ENCODE measurements around the gene TAS1R2.
"Not testable (repeated sequence)": the region's sequence is repeated elsewhere in the genome, so short reads cannot be mapped to it uniquely, and the experiment has no call there.

The TAS1R2 gene

DNA sequence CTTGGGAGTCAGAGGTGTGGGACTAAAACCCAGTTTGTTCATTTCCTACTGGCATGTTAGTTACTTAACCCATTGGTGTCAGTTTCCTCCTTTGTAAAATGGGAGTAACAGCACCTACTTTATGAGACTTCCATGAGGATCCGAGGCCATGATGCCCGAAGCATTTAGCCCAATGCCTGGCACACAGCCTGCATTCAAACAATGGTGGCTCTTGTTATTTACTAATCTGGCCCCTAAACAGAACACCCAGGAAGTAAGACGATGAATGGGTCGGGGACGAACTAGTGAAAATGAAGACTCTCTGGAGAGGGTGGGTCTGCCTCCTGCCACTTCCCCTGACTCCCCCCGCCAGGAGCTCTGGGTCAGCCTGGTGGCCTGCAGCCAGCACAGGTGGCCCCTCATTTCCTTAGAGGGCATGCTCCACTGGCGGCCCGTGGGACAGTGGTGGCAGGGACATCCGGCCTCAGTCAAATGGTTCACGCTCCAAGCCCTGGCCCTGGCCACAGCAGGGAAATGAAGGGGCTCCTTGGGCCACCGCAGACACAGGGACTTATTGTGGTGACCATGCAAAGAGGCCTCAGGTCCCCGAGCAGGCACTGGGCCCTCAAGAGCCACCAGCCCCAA is 9.5 kb upstream of the TAS1R2 start:
- DNase-seq (ENCODE audit: low read depth): no peak

DNA sequence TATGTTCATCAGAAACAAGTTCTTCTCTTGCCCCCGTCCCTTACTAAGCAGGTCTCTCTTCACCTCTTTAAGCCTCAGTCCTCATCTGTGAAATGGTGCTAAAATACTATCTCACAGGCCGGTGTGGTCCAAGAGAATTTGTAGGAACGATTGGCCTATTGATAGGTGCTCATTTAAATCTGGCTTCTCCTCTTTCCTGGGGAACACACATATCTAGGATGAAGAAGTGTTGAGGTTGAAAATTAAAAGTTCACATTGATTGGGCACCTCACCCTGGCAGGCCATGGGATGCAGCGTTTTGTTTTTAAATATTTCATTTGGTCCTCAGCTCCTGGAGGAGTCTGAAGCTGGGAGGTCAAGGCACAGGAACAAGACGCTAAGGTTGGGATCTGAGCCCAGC is 8.9 kb upstream of the TAS1R2 start:
- no peak for DNase-seq (ENCODE audit: low read depth)

DNA sequence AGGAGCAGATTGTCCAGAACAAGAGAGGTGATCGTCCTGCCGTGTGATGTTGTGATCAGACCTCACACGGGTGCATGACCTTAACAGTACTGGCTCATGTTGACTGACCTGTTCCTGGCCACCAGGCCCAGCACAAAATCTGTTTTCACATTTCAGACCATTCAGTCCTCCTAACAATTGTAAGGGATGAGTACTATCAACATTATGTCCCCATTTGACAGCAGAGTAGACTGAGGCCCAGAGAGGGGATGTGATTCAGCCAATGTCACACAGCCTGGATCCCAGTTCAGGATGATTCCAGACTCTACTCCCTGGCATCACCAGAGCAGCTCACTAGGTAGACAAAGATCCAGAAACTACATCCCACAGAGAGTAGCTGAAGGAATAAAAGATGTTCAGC is 7.4 kb upstream of the TAS1R2 start:
- DNase-seq (ENCODE audit: low read depth): no peak

DNA sequence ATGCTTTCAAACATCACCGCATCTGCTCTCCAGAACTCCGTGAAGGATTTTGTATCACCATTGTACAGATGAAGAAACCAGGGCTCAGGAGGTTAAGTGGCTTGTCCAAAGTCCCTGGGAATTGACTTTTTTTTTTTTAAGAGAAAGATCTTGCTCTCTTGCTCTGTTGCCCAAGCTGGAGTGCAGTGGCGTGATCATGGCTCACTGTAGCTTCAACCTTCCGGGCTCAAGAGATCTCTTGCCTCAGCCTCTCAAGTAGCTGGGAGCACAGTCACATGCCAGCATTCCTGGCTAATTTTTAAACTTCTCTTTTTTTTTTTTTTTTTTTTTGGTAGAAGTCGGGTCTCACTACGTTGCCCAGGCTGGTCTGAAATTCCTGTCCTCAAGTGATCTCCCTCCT is 6.9 kb upstream of the TAS1R2 start:
- DNase-seq (ENCODE audit: low read depth): no peak

DNA sequence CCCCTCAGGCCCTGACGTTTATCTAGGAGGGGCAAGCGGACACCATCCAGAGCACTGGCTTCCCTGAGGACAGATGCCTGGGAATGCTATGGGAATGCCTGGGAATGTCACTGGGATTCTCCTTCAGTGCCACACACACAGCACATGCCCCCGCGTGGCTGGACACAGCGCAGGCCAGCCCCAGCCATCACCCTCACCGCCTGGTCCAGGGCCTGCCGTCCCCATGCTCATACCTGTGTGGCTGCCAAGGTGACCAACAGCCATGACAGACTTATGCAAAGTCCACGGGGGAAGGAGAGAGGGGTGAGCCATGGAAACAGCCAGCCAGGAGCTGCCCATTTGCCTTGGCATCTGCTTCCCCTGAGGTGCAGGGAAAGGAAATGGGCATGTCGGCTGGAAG is 5.7 kb upstream of the TAS1R2 start:
- no peak for DNase-seq (ENCODE audit: low read depth)

DNA sequence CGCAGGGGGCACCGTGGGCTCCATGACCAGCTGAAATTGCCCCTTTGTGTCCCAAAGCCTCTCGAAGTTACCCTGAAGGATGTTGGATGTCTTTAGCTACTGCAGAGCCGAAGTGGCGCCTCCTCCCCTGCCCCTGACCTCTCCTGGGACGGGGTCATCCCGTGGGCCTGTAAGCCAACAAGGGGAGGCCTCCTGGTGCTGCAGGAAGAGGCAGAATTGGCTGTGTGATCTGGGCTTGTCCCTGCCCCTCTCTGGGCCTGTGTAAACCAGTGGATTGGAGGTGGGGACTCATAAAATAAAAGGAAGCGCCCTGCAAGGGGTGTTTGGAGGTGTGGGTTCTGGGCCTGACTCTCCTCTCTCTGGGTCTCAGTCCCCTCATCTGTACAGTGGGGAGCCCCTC is 2.1 kb upstream of the TAS1R2 start:
- no peak for DNase-seq (ENCODE audit: low read depth)

DNA sequence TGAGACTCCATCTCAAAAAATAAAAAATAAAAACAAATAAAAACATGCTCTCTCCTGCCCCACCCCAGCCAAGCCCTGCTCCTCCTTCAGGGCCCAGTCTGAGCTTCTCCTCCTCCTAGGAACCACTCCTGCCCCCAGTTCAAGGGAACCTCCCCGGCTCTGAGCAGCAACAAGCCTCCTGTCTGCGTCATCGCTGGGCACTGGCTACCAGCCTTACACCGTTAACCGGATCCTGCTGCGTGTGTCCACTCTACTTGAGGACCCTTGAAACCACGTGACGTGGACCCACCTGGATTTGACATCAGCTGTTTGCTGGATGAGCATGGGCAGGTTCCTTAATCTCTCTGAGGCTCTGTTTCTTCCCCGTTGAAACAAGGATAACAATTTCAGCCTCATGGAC is 1.6 kb upstream of the TAS1R2 start:
- no peak for DNase-seq (ENCODE audit: low read depth)

DNA sequence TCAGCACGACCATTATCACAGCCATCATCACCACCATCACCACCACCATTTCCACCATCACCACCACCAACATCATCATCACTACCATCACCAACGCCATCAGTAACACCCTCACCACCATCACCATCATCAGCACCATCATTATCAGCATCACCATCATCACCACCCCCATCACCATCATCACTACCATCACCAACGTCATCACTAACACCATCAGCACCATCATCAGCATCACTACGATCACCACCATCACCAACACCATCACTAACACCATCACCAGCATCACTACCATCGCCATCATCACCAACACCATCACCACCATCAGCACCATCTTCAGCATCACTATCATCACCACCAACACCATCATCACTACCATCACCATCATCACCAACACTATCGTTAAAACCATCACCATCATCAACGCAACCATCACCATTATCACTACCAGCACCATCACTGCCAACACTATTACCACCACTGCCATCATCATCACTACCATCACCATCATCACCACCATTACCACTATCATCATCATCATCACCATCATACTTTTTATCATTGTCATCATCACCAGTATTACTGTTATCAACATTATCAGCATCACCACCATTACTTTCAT is 1.3 kb downstream of the TAS1R2 start:
- no peak for DNase-seq (ENCODE audit: low read depth)

DNA sequence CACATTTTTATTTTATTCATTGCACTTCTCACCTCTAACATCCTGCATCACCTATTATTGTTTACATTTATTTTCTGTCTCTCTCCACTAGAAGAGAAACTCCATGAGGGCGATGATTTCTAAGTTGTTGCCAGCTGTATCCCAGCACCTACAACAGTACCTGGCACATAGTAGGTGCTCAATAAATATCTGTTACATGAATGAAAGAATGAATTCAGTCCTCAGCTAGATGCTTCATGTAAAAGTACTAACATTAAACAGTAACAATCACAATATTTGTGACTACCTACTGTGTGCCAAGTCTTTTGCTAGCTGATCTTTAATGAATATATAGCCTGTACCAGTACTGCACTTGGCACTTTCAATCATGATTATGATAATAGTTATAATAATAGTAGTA is 3.0 kb downstream of the TAS1R2 start:
- DNase-seq (ENCODE audit: low read depth): no peak

DNA sequence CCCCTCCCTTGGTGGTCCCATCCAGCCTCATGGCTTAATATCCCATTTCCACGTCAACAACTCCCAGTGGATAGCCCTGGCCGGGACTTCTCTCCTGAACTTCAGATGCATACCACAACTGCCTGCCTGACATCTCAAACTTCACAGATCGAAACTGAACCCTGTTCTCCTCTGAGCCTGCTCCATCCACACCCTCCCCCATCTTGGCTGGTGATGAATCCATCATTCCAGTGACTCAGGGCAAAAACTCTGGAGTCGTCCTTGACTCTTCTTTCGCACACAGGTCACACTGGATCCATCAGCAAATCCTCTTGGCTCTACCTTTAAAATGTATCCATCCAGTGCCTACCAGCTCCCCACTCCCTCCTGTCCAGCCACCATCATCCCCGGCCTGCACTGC is 3.9 kb downstream of the TAS1R2 start:
- DNase-seq (ENCODE audit: low read depth): no peak

DNA sequence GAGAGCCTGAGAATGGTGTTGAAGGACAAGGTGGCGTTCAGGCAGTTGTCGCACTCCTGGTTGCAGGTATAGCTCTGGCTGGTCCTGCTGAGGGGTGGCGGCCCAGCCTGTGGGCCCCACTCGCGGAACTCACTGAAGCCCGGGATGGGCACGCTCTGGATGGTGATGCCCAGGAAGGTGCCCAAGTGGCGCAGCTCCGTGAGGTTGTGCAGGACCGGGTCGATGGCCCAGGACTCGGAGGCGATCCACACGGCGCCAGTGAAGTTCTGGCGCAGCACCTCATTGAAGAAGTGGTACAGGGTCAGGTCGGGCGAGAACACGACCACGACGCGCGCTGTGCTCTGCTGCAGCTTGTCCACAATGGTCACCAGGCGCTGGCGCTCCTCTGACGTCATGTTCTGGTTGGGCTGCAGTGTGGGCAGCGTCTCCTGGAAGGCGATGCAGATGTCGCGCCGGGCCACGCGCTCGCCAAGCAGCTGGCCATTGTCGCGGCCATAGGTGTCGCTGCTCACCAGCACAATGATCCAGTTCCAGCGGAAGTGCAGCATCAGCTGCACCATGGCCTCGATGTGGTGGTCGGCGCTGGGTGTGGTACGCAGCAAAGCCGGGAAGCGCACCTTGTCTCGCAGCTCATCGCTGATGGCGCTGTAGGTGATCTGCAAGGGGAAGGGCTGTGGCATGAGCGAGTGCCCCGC is 5.0 kb downstream of the TAS1R2 start:
- no peak for DNase-seq (ENCODE audit: low read depth)

DNA sequence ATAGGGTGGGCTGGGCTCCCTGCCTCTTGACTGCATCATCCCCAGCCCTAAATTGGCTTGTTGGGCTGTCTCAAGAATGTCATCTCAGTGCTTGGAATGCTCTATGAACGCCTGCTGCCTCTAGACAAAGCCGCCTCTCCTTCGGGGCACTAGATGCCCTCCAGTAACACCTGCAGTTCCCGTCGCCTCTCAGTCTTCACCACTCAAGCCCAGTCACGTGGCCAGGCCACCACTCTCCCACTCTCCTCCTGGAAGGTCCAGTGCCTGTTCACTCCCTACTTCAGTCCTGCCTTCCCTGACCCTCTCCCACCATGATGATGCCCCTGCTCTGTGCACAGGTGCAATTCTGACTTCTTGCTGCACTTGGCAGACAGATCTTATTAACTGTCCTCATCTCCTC is 7.0 kb downstream of the TAS1R2 start:
- no peak for DNase-seq (ENCODE audit: low read depth)

DNA sequence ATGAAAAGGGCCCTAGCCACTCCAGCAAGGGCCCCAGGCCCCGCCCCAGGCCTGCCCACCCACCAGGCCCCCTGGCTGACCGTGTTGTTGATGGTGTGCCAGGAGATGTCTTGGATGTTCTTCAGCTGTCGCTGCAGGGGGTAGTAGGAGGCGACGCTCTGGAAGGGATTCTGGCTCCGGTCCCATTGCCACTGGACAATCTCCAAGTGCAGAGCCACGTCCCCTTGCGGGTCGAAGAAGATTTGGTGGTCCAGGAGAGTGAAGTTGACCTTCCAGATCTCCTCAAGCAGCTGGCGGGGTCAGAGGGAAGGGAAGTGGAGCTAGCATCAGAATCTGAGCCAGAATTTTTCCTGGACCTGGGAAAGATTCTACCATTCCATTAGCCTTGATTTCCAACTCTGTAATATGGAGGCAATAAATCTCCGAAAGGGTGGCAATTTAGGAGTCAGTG is 10.2 kb downstream of the TAS1R2 start:
- DNase-seq (ENCODE audit: low read depth): no peak

DNA sequence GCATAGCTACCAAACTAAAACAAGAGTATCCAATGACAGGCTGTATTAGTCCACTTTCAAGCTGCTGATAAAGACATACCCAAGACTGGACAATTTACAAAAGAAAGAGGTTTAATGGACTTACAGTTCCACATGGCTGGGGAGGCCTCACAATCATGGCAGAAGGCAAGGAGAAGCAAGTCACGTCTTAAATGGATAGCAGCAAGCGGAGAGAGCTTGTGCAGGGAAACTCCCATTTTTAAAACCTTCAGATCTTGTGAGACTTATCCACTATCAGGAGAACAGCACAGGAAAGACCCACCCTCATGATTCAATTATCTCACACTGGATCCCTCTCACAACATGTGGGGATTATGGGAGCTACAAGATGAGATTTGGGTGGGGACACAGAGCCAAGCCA is 11.7 kb downstream of the TAS1R2 start:
- DNase-seq (ENCODE audit: low read depth): not testable (repeated sequence)

DNA sequence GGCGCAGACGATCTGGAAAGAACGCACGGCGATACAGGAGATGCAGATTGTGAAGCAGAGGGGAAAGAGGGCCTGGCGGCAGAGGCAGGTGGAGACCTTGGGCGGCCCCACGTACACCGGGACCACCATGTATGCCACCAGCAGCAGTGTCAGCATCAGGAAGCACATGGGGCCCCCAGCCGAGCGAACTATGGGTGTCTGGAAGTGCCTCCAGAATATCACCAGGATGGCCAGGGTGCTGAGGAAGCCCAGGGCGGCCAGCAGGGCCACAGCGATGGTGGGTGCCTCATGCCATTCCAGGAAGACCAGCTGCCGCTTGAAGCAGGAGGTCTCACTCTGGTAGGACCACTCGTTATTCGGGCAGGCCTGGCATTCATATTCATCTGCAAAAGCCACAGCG is 19.3 kb downstream of the TAS1R2 start:
- no peak for DNase-seq (ENCODE audit: low read depth)

DNA sequence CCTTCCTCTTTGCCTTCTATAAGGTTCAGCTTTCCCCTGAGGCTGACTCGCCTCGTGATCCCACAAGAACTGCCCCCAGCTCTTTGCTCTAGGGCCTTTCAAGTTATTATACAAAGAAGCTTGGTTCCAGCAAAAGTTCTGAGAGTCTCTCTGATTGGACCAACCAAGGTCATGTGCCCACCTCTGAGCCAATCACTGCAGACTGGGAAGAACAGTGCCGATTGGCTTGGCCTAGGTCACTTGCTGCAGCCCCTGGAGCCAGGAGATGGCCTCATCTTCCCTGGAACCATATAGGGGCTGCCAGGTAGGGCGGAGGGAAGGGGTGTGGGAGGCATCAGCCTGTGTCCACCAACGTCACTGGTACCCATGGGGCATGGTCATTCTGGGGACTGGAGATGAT is 22.8 kb downstream of the TAS1R2 start:
- DNase-seq (ENCODE audit: low read depth): no peak

DNA sequence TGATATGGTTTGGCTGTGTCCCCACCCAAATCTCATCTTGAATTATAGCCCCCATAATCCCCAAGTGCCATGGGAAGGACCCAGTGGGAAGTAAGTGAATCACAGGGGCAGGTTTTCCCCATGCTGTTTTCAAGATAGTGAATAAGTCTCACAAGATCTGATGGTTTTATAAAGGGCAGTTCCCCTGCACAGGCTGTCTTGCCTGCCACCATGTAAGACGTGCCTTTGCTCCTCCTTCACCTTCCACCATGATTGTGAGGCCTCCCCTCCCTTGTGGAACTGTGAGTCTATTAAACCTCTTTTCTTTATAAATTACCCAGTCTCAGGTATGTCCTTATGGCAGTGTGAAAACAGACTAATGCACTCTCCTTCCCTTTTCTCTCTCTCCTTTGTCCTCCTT is 27.1 kb downstream of the TAS1R2 start:
- not testable (repeated sequence) for DNase-seq (ENCODE audit: low read depth)

DNA sequence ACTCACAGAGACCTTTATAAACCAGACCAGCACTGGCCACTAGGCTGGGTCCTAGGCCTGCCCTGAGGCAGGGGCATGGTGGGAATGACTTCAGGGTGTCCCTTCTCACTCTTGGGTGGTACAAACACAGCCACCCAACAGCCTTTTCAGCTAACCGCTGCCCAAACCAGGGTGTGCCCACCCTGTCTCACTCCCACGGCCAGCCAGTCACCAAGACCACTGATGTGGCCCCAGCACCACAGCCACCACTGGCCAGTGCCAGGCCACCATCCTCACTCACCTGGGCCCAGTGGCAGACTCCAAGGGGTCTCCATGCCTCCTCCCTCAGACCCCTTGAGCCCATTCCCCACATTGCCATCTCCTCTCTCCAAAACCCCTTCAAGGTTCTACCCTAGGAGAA is 27.8 kb downstream of the TAS1R2 start:
- DNase-seq (ENCODE audit: low read depth): no peak

DNA sequence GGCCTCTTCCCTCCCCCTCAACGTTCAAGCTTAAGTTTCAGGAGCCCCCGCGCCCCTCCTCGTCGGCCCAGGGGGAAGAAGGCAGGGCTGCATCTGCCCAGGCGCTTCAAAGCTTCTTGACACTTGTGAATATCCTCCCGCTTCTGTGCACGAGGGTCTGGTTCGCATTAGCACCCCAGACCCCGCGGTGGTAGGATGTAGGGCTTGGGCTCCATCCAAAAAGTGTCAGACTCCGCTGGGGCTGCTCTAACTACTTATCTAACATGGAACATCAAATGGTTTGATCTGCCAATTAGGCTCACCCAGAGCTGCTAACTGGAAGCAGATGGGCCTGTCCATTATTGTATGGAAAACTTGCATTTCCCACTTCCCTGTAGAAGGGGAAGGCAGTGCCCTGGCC is 28.9 kb downstream of the TAS1R2 start:
- no peak for DNase-seq (ENCODE audit: low read depth)

DNA sequence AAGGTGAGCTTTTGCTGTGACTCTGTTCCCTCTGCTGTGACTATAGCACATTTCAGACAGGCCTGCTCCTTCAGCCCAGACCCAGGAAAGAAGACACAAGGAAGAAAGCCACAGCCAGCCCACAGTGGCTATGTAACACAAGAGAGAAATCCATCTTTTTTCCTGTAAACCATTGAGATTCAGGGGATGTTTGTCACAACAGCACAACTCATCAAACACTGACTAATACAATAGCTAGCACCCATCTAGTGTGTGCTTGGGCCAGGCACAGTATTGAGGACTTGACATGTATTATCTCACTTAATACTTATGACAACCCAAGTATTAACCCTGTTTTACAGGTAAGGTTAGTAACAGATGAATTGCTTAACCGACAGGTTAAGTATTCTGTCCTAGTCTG is 29.8 kb downstream of the TAS1R2 start:
- no peak for DNase-seq (ENCODE audit: low read depth)

DNA sequence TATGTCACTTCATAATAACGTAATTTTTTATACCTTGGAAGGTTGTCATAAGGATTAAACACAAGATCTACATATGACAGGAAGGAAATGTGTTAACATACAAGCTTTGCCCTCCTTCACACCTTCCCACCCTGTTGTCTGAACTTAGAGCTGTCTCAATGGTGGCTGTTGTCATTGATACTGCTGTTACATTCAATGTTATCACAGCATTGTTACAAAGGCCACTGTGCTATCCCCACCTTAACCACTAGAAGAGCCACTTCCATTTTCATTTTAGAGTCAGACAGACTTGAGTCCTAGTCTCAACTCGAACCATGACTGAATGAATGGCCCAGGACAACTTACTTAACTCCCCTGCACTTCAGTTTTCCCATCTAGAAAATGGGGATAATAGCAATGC is 31.2 kb downstream of the TAS1R2 start:
- DNase-seq (ENCODE audit: low read depth): no peak

DNA sequence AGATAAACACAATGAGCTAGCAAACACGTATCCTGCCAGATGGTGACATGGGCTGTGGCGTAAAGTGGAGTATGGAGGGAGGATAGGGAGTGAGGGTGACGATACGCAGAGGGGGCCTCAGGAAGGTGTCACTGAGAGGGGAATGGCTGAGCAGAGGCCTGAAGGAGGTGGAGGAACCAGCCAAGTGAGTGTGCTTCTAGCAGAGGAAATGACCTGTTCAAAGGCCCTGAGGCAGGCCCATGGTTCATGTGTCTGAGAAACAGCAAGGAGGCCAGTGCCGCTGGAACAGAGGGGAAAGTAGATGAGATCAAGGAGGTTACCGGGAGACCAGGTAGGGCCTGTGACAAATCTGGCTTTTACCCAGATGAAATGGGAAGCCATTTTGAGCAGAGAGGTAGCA is 36.0 kb downstream of the TAS1R2 start:
- no peak for DNase-seq (ENCODE audit: low read depth)

DNA sequence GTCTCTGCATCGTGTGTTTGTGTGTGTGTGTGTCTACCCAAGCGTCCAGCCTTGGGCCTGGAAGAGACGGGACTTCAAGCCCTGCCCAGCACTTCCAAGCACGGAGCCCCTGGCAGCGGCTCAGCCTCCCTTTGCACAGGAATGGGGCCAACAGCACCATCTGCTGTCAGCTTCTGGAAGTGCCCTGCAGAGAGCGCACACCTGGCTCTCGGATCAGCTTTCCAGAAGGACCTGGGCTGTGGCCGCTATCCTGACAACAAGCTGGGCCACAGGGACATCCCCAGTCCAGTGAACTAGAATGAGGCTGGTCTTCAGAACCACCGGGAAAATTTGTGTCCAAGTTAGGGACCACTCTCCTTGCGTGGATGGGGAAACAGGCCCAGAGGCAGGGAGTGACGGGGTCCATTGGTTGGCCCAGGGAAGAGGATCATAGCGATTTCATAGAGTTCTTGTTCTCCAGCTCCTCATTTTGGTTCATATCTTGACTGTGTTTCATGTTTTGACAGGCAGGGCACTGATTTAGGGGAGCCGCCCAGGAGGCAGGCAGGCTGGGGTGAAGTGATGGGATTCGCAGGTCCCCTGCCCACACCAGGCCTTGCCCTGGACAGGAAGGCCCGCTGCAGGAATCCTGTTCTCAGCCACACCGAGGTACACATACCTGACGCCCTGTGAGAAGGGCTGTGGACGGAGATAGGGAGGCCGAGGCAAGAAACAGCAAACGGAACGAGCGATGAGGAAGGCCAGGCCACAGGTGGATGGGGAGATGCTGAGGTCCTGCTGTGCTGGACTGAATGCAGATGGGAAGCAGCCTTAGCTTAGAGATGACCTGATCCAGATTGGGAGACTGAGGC is 38.4 kb downstream of the TAS1R2 start:
- peak; percentile 35 for DNase-seq (ENCODE audit: low read depth)
